HG03097 (cell line): Measurements from ENCODE around the gene HS1BP3.

Experiments used
- ATAC-seq: cut with Tn5 transposase; IDR thresholded peaks from one replicate; pipeline ENCODE4 v1.9.1; 2021; ENCODE audit not compliant: unreplicated experiment, low FRiP score

Gene HS1BP3

DNA sequence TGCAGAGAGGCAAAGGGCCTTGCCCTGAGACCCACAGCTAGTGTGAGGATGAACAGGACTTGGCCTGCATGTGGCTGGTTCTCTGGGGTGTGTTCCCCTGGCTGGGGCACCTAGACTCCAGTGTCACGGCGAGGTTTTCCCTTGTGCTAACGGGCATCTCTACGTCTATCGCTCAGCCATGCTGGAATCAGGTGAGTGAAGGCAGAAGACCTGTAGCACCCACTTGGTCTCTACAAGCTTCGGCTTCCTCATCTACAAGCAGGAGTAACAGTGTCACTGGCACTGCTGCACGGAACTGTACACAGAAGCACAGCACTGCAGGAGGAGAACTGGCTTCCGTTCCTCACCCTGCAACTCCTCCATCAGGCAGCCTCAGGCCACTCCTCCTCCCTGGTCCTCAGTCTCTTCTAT is 30.6 kb downstream of the HS1BP3 start:
- no peak for ATAC-seq

DNA sequence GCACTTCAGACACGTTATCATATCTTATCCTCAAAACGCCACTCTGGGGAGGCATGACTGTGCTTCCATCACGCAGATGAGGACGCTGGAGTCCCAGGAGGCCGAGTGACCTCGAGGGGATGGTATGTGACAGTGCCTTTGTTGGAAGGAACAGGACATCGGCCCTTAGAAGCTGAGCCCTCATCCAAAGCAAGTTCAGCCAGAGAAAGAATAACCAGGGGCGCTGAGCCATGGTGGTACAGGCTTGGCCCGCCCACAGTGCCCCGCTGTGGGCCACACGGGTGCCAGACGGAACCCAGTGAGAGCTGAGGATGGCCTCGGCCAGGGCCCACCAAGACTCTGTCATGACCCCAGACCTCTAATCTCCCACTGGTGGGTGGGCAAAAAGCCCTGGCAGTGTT is 31.3 kb downstream of the HS1BP3 start:
- ATAC-seq, result no peak

DNA sequence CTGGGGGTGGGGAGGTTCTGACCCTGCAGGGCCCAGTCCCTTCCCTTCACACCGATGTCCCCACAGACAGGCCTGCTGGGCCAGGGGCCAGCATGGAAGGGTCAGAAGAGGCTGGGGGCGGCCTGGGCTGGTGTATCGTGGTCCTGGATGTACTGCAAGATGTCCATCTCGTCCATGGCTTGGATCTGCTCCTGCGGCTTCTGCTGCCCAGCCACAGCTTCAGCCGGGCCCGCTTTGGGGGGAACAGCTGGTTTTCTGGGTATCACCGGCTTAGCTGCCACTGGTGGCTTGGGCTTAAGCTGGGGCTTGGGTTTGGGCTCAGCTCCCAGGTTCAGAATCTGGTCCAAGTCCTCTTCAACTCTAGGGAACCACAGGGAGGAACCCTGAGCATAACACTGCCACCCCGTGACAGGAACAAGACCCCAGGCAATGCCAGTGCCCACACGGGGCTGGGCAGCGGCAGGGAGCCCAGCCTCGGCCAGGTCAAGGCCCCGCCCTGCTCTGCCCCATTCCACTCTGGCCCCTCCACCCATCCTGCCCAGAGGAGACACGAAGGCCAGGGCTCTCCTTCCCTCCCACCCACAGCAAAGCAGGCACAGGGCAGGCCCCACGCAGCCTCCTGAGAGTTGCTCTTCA is 31.9 kb downstream of the HS1BP3 start:
- no peak for ATAC-seq

DNA sequence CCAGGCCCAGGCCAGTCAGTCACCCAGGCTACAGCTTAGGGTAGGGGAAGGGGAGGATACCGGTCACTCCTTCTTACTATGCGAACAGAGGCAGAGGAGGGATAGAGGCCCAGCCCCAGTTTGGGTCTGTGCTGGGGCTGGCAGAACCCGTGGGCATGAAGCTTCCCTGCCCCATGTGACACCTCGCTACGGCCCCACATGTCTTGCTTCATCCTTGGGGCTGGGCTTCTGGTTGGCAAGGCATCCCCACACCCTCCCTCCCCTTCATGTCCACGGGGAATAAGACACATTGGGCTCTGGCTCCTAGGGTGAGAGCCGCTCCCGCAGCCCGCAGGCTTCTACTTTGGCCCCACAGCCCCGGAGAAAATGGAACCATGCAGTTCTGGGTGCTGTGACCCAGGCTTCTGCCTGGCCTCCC is 32.4 kb downstream of the HS1BP3 start:
- ATAC-seq, result no peak

DNA sequence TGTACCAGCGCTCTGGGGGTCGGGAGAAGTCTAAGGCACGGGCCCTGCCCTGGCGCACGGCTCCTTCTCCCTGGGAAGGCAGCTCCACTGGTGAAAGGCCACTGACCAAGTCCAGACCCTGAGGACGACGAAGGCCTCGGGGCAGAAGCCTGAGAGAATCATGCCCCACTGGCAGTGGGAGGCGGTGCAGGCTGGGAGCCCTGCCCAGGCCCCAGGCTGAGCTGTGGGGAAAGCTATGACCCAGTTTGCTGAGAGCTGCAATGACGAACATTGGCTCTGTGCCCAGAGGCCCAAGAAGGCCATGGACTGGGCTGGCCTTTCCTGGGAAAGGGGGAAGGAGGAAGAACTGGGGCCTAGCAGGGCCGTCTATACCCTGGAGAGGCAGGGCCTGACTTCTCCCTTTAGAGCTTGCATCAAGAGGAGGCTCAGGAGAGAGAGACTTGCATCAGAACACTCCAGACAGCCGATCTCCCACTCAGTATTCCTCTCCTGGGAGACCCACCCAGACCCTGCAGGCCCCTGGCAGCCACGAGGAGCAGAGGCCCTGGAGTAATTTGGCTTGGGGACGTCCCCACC is 32.9 kb downstream of the HS1BP3 start:
- ATAC-seq, result no peak

DNA sequence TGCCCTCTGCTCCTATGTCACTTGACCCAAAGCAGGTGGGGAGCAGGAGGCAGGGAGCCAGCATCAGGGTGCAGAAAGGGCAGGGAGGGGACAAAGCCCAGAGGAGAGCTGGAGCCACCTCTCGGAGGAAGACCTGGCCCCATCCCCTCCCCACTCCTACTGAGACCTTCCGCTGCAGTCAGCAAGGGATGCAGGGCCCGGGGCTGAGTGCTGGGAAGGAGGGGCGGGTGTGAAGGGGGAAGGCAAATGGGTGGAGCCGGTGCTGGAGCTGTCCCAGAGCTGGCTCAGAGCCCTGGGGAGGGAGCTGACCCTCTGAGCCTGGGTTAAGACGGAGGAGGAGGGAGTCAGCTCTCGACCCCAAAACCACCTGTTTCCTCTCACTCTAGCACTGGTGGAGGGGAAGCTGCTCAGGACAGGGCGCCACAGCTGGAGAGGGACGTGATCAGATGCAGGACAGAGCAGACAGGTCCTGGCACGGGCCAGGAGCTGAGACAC is 33.8 kb downstream of the HS1BP3 start:
- ATAC-seq, result no peak

DNA sequence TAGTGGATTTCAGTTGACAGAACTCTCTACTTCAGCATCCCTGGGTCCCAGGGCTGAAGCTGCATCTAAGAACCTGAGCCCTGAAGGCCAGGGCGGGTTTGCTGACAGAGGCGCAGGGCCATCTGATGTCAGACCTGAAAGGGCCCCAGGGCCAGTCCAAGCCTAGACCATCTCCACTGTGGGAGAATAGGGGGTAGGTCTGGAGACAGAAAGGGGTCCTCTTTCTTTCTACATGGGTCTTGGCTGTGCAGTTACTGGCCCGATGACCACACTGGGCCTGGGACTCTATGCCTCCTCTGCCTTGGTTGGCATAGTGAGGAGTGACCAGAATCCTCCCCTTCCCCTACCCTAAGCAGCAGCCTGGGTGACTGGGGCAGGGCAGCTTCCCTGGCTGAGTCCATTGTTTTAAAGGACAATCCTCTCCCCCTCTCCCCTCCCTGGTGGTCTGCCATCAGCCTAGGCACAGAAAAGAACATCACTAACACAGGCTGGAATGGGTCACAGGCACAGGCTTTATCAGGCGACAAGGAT is 34.5 kb downstream of the HS1BP3 start:
- no peak for ATAC-seq

DNA sequence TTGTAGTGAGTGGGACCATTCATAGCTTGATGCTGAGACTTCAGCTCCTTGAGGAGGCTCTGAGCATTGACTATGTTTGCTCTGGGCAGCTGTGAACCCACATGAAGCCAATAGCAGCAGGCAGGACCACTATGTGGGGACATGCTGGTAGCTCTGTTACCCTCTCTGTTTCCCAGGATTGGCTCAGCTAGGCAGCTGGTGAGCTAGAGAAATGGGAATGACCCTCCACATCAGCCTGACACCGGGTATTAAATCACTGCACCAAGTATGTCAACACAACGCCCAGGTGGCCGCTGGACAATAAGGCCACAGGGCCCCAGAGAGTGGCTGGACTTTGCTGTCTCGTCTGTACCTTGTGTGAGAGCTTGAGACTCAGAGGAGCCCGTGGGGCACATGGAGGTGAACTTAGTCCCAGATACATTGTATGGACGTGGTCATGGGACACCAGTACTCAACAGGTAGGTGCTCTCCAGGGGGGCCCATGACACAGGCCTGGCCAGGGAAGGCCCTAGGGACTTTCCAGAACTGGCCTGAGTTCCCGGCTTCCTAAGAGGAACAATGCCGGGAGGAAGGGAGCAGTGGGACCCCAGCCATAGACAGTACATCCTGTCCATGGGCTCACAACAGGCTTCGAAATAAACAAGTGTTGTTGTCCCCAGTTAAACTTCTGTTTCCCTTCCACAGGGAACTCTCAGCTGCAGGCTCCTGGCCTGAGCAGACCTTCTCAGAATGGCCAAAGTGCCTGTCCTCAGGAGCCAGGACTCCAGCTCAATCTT is 35.2 kb downstream of the HS1BP3 start:
- no peak for ATAC-seq

DNA sequence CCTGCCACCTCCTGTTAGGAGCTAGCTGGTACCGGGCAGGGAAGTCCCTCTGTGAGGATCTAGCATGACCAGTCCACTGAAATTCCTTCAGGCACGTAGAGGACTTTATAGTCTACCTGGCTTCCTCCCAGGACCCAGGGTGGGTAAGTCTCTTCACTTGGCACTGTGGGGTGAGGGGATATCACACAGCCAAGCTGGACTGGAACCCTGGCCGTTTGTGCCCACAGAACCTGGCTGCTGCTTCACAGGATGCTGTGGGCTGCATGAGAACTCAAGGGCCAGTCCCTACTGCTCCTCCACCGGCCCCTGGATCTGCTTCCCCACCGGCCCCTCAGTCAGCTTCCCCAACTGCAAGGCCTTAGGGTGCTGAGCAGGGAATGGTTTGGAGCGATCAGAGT is 35.8 kb downstream of the HS1BP3 start:
- ATAC-seq, result no peak

DNA sequence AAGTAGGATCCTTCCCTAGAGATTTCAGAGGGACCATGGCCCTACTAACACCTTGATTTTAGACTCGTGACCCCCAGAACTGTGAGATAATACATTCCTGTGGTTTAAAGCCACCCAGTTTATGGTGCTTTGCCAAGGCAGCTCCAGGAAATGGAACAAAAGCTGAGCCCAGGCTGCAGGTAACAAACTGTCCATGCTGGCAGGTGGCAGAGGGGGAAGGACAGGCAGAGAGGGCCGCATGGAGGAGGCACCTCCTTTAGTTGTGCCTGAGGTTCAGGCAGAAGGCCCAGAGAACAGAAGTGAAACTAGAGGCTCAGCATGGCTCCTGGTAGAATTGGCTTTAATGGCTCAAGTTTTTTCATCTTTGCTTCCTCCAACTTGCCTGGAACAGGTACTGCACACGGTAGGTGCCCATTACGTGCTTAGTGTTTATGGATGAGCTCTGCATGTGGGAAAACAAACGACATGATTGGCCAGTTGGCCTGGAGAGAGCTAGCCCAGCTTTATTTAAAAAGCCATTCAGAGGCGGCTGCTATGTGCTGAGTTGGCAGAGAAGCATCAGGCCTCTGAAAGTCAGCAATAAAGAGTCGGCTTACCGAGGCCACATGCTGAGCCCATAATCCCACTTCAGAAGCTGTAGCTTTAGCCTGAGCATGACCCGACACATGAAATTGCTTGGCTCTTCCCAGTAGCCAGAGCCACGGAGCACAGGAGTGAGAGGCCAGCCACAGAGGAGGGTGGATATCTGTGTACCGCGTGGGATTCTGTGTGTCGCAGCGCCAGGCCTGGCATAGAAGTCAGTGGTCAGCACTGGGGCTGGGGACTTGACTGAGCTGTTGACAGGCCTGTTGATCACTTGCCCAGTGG is 36.5 kb downstream of the HS1BP3 start:
- ATAC-seq, result no peak

DNA sequence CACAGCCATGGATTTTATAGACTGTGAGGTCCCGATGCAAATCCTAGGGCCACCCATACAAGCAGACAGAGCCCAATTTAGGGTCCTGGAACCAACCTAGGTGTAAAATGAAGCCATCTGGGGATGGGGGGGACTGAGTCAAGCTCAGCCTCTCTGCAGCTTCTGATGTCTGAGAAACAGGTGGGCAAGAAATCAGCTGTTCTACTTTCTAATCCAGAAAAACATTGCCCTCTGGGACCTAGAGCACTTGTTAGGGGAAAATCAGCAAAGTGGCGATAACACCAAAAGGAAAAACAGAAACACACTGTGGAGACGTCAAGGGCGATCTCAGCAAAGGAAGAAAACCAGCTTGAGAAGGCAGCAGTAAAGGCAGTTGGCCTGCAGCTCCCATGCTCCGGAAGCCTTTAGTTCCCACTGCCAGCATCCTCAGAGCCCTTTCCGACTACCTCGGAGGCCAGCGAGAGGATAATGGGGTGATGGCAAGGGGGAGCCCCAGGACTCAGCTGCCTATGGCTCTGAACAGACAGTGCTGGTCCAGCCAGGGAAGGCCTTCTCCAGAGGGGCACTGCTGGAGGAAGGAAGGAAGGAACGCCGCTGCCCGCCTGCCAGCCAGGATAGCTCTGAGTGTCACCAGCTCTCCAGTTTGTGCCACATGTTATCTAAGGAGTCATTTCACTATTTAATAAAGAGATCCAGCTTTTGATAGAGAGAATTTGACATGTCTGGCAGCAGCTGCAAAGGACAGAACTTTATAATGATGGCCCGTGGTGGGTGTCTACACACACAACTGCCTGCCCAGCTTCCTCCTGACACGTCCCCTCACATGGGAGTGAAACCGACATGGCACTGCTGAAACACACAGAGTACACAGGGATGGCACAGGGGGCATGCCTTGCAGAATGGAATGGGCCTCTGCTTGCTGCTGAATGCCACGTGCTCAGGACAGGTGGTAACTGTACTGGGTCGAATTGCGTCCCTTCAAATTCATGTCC is 37.7 kb downstream of the HS1BP3 start:
- no peak for ATAC-seq

DNA sequence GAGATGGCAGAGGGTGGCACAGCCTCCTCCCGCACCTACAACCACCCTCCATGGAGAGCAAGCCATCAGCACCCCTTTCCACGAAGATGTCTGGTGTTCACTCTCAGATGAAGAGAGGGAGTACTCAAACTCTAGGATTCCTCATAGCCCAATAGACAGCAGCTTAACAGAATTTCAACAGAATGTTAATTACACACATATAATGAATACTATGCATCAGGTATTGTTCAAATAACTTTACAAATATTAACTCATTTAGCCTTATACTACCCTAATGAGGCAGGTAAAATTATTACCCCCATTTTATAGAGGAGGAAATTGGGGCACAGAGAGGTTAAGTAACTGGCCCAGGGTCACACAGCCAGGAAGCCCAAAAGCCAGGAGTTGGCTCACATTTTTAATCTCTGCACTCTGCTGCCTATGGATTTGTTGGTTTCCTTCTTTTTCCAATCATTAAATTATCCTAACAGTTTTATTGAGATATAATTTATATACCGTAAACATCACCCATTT is 39.0 kb downstream of the HS1BP3 start:
- no peak for ATAC-seq

DNA sequence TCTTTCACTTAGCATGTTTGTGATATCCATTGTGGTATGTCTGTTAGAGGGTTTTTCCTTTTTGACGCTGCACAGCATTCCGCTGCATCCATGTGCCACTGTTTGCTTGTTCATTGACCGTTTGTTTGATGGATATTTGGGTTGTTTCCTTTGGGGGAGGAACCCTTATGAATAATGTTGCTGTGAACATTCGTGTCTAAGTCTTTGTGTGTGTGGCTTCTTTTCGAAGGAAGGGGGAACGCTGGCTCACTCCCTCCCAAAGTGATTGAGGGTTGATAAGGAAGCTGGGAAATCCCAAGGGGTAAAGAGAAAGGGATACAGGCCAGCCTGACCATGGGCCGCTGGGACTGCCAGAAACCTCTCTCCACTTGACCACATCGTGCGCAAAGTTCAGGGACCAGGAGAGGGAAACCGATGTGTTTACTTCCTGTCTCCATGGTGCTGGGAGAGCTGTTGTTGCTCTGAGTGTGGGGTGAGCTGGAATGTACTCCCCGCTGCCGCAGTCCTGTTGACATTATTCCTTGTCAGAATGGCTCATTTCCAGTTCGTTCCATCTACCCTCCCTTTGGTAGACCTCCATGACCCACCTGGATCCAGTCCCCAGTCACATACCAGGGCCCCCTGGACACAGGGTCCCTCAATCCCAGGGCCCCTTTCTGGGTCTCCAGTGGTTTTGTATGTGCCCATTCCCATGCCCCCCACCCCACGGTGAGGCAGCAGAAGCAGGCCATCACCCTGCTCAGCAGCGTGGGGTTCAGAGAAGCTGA is 39.6 kb downstream of the HS1BP3 start:
- no peak for ATAC-seq

DNA sequence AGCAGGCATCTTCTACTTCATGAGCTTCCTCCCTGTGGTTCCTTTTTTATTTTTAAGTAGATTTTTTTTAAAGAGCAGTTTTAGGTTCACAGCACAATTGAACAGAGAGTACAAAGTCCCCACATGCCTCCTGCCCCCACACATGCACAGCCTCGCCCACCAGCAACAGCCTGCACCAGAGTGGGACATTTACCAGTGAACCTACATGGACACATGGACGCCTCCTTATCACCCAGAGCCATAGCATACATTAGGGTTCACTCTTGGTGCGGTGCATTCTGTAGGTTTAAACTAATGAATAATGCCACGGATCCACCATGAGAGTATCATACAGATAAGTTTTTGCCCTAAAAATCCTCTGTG is 40.9 kb downstream of the HS1BP3 start:
- ATAC-seq, result no peak

DNA sequence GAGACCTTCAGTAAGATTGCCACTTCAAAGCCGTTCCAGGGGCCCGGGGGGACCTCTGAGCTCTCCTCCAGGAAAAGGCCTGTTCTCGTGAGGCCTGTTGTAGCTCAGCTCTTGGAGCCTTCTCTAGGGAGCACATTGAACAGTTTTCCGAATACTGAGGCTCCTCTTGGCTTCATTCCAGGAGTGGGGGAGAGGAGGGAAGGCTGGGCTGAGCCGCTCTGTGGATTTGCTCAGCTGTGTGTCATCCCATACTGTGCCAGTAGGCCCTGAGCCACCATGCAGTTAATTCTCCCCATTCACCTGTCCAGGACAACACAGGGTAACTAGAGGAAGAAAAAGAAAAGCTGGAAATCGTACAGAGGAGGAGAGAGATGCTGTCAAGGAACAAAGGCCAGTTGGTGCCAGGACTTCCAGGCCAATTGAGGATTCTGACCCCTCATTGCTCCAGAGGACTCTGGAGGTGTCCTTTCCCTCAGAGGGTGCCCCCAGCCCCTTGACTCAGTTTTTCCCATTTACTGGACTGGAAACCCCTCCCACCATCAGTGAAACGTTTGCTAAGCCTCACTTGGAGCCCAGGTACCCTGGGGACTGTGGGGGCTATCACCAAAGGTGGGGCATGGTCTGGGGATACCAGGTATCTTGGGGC is 41.4 kb downstream of the HS1BP3 start:
- ATAC-seq, result no peak

DNA sequence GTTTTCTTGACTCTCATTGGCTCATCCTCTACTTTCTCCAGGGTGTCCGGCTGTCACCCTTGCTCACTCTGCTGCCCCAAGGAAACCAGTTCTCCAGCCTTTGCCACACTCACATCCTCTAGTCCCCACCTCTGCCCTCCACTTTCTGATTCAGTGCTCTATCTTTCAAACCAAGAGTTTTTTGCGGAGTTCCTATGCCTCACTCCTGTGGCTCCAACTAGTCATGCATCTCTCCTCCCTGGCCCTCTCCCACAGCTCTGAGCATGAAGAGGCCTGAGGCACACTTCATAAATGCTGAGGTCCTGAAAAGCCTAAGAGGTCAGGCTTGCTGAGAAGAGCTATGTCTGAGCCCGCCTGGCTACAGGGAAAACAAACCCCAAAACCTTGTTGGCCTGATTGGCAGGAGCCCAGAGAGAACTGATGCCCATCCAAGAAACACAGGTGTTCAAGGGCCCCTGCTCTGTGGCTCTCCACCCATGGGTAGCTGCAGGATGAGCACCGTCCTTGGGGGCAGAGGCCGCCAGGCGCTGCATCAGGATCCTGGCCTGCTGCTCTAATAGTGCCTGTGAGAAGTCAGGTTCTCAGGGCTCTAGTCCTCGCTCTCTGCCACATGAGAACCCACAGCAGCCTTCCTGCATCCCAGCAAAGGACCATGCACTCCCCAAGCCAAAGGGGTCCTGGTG is 42.1 kb downstream of the HS1BP3 start:
- no peak for ATAC-seq

DNA sequence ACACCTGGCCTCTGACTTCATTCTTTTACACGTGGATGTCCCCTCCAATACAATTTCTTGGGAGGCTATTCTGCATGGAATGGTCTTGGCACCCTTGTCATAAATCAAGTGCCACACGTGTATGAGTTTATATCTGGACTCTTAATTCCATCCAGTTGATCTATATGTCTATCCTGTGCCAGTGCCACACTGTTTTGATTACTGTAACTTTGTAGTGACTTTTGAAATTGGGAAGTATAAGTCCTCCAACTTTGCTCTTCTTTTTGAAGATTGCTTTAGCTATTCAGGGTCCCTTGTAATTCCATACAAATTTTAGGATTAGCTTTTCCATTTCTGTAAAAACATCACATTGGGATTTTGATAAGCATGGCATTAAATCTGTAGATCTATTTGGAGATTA is 43.5 kb downstream of the HS1BP3 start:
- ATAC-seq, result no peak

DNA sequence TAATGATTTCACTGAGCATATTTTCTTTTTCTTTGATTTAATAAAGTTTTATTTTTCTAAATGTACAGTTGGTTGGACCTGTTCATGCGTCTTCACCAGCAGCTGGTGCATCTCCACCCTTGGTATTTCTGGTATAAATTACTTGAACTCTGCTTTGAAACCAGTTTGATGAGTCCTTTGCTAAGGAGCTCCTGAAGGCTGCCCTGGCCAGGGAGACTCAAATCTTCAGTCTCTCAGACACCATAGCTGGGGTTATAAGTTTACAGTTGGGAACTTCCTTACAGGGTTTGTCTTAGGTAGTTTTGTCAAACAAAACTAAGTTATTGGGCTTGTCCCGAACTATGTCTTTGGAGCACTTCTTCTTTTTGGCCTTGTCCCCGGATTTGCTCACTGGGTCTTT is 44.7 kb downstream of the HS1BP3 start:
- no peak for ATAC-seq
